ENCODE measurements around the gene CORO1C.
"Not testable (repeated sequence)": the region's sequence is repeated elsewhere in the genome, so short reads cannot be mapped to it uniquely, and the experiment has no call there.

Gene CORO1C

GRCh38 chr12:108633081-108633533 is 98.2 kb downstream of the CORO1C start:
- DNase-seq, result no peak

- not testable (repeated sequence) for DNase-seq
These were observed 100.1 kb downstream of the CORO1C start for GRCh38 chr12:108631261-108631660.

DNA sequence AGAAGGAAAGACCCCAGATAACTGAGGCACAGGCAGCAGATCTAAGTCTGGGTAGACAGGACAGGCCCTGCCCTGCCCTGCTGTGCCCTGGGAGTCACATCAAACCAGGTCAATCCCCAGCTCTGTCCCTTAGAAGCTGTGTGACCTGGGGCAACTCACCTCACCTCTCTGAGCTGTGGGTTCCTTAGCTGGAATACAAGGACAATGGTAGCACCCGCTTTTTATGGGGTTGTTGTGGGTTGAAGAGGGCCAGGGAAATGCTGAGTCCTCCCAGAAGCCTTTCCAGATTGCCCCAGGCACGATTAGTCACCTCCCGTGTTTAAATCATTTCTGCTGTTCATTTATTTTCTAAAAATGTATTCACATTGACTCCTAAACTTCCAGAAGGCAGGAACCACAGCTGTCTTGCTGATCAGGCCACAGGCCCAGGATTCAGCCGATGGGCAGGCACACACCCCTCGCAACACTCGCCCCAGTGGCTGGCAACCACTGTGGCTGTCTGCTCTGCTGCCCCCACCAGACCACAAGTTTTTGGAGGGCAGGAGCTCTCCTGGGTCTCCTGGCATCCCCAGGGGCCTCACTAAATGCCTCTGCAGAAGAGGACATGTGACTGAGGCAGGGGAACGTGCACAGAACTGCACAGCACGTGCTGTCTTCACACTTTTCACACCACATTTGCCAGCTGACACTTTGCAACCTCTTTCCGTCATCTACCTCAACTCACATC is 100.7 kb downstream of the CORO1C start:
- DNase-seq, result peak; percentile 53

GRCh38 chr12:108629824-108630476 is 101.4 kb downstream of the CORO1C start:
- DNase-seq, result peak; percentile 83

DNA sequence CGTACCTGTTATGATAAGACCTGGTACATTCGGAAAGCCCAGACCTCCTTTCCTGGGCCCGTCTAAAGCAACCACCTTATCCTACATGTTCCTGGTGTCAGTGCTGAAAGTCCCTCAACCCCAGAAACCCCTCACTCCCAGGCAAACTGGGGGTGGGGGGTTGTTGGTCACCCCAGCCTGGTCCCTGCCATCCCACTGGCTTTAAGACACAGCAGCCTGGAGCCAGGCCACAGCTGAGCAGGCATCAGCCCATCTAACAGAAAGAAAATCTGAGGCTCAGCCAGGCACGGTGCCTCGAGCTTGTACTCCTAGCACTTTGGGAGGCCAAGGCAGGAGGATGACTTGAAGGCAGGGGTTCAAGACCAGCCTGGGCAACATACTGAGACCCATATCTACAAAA is 102.2 kb downstream of the CORO1C start:
- no peak for DNase-seq

DNA sequence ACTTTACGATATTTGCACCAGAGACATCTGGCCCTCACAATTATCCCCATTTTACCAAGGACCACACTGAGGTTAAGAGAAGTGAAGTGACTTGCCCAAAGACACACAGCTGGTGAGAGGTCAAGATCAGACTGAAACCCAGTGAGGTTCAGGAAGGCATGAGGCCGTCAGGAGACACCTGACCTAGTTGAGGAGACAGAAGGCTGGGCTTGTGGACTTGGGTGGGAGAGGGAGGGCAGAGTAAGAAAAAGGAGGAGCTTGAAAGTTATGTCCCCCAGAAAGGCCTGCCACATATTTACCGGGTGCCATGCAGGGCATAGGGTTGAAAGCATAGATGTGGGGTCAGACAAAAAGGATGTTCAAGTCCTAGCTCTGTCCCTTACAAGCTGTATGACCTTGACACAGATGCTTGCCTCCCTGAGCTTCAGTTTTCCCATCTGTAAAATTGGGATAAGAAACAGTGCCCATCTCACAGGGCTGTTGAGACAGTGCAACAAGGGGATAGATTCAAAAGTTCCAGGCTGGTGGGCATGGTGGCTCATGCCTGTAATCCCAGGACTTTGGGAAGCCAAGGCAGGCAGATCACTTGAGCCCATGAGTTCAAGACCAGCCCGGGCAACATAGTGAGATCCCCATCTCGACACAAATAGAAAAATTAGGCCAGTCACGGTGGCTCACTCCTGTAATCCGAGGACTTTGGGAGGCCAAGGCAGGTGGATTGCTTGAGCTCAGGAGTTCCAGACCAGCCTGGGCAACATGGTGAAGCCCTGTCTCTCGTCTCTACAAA is 104.0 kb downstream of the CORO1C start:
- no peak for DNase-seq

DNA sequence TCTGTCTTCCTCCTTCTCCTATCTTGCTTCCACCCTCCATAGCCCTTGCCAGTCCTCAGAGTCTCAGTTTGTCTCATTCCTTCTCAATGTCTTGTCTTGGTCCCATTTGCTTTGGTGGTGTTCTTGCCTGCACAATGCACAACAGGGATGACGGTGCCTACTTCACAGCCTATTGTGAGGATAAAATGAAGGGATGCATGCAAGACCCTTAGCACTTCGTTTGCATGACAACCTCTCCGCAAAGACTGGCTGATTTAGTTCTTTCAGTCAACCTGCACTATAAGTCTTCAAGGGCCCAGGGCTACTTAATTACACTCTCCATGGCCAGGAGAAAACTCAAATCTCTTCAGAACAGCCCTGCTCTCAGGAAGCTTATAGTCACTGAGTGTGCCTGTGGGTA is 106.1 kb downstream of the CORO1C start:
- DNase-seq, result no peak

DNA sequence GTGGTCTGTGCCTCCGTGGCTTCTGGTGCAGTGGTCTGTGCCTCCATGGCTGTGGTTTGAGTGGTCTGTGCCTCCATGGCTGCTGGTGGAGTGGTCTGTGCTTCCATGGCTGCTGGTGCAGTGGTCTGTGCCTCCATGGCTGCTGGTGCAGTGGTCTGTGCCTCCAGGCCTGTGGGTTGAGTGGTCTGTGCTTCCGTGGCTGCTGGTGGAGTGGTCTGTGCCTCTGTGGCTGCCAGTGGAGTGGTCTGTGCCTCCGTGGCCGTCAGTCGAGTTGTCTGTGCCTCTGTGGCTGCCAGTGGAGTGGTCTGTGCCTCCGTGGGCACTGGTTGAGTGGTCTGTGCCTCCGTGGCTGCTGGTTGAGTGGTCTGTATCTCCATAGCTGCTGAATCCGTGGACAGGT is 107.7 kb downstream of the CORO1C start:
- no peak for DNase-seq

DNA sequence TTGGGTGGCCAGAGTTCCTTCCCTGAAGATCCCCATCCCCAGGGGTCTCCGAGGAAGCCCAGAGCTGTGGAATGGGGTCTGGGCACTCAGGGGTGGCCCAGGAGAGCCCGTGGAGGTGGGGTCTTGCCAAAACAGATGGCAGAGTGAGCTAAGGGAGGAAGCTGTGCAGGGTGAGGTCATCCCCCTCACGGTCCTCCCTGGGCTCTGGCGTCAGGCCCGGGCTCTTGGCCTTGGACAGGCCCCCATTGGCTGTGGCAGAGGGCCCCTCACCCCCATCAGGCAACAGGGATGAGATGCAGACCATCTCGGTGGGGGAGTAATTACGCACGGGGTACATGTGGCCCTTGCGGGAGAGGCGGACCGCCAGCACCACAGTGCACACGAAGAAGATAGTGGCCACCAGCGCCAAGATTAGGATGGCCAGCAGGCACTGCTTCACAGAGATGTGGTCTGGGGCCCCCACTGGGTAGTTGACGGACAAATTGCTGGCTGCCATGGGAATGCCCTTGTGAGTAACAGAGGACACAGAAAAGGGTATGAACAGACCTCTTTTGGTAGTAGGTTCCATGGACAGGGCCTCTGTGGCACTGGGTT is 108.3 kb downstream of the CORO1C start:
- no peak for DNase-seq

DNA sequence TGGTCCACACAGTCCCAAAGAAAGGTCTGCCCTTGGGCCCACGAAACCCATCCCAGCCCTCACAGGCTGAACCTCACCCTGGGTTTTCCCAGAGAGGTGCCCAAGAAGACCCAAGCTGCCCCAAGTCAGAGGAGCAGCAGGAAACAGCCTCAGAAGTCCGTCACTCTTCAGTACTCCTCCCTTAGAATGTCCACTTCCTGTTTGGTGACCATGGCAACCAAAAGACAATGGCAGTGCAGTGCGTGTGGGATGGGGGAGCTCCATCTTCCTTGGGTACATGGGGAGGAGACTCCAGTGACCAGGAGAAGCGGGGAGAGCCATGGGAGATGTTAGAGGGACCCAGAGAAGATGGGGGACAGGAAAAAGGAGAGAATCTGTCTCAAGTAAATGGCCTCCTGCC is 108.9 kb downstream of the CORO1C start:
- DNase-seq, result peak; percentile 61

DNA sequence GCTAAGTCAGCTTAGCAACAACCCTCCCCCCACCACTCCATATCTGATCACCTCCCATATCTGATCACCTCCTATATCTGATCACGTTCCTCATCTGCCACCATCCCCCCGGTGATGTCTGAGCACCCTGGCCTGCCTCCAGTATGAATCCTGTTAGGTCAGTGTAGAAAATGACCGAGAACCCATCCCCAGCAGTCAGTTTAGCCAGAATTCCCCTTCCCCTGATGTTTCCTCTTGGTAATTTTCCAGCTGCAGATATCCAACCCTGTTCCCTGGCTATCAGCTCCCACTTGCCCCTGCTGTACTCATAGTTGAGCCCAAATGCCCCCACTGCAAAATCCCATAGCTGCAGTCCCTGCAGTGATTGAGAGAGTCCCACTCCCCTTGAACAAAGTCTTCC is 110.2 kb downstream of the CORO1C start:
- DNase-seq, result no peak

- DNase-seq, result no peak
These were observed 111.0 kb downstream of the CORO1C start for GRCh38 chr12:108620236-108620879.

DNA sequence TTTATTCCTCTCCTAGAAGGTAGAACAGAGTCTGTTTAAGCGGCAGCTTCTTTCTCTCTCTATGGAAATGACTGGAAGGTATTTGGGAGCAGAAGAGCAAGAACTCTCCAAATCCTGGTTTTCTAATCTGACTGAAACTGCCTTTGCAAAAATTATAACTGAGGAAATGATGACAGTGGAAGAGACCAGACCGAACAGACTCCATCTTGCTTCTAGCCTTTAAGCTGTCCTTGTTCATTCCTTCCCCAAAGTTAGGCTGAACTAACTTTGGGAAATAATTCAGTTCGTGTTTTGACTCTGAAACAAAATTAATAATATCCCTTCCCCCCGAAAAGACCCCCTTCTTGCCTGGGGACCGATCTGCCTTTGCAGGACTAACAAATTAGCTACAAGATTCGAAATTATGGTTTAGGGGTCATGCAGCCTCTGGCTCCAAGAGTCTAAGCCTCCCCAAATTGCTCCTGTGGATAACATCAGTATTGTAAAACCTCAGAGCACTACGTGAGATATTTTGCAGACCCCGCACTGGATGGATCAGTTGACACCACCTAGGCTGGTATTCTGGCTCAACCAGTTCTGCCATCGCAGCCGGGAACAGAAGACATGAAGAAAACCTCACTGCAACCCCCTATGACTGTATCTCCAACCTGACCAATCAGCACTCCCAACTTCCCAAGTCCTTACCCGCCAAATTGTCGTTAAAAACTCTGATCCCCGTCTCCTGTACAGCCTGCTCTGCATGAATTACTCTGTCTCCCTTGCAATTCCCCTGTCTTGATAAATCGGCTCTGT is 111.8 kb downstream of the CORO1C start:
- no peak for DNase-seq

DNA sequence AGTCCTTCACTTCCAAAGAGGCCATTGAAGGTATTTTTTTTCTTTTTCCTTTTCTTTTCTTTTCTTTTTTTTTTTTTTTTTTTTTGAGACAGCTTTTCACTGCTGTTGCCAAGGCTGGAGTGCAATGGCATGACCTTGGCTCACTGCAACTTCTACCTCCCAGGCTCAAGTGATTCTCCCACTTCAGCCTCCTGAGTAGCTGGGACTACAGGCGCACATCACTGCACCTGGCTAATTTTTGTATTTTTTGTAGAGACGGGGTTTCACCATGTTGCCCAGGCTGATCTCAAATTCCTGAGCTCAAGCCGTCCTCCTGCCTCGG is 112.4 kb downstream of the CORO1C start:
- DNase-seq, result not testable (repeated sequence)

- DNase-seq, result peak; percentile 78
These were observed 113.0 kb downstream of the CORO1C start for GRCh38 chr12:108618079-108618952.

- peak; percentile 84 for DNase-seq
These were observed 114.1 kb downstream of the CORO1C start for GRCh38 chr12:108616941-108617858.

DNA sequence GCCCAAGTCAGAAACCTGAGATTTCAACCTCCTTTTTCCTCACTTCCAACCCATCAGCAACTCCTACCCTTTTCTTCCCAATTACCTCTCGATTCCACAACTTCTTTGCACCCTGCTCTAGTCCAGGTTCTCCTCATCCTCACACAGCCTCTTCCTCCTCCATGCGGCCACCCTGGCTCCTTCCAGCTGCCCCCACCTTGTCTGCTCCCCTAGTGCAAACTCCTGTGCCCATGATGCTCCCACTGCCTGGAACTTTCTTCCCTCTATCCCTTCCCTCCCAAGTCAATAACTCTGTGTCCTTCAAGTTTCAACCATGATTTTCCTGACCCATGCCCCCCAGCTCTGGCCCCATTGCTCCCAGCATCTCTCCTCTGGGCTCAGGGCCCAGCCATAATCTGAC is 115.0 kb downstream of the CORO1C start:
- DNase-seq, result no peak

DNA sequence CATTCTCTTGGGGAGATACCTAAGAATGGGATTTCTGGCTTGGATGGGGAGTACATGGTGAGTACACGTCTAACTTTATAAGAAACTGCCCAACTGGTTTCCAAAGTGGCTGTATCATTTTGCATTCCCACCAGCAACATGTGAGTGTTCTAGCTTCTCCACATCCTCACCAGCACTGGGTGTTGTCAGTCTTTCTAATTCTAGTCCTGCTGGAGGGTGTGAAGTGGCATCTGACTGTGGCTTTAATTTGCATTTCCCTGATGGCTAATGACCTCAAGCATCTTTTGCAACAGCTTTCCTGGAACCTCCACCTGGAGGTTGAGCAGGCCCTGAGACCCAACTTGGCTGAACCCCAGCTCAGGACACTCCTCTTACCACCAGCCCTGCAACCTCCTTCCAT is 115.4 kb downstream of the CORO1C start:
- no peak for DNase-seq

DNA sequence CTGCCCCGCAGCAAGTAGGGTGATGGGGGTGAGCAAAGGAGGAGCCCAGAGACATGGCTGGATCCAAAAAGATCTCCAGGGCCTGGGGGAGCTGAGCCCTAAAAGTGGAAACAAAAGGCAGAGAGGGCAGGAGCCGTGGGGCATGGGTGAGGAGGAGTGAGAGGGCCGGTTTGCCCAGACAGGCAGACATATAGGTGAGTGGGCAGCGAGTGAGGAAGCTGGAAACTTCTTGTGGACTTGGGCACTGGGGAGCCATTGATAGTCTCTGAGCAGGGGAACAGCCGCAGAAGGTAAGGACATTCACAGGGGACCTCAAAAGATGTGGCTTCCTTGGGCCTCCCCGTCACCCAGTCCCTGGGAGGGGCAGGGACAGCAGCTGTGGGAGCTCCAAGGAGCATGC is 116.7 kb downstream of the CORO1C start:
- DNase-seq, result no peak

DNA sequence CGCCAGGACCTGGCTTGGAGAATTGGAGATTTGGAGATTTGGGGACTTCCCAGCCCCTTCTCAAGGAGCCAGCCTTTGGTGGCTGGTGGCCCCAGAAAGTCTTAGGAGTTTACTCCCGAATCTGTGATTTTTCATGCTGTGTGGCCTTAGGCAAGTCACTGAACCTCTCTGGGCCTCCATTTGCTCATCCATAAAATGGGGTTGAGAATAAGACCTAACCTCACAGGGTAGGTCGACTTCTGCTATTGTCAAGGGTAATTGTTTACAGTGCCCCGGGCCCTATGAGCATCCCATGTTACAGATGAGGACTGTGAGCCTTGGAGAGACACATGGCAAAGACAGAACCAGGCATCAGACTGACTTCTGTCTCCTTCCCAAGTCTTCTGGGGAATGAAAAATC is 117.3 kb downstream of the CORO1C start:
- DNase-seq, result no peak

All from CD4-positive, alpha-beta T cell treated with Interleukin-10 for 1 hour (primary cell).